Osteocyte (in vitro differentiated cells): ENCODE data around the gene ANO2. TPM values are rescaled to one million over a fixed set of nuclear protein-coding genes. Genes with fewer than 3 reads are reported as not detected.

Experiments
- DNase-seq: peaks from one replicate; pipeline ENCODE4 v3.0.0; 2021; ENCODE audit warnings: mixed read lengths; ENCODE audit not compliant: unreplicated experiment; ENCODE audit errors: extremely low spot score
- H3K27ac Mint-ChIP-seq: one replicate; pipeline ENCODE4 v1.8.0; 2021; ENCODE audit warnings: mild to moderate bottlenecking, mixed read lengths; ENCODE audit not compliant: unreplicated experiment
- H3K27me3 Mint-ChIP-seq: one replicate; pipeline ENCODE4 v1.8.0; 2021; ENCODE audit warnings: mixed read lengths; ENCODE audit not compliant: unreplicated experiment
- H3K36me3 Mint-ChIP-seq: one replicate; pipeline ENCODE4 v1.8.0; 2021; ENCODE audit warnings: mixed read lengths; ENCODE audit not compliant: unreplicated experiment
- H3K4me1 Mint-ChIP-seq: one replicate; pipeline ENCODE4 v1.8.0; 2021; ENCODE audit warnings: mixed read lengths; ENCODE audit not compliant: unreplicated experiment
- H3K4me3 Mint-ChIP-seq: one replicate; pipeline ENCODE4 v1.8.0; 2021; ENCODE audit warnings: mild to moderate bottlenecking, moderate library complexity, mixed read lengths; ENCODE audit not compliant: unreplicated experiment
- H3K9me3 Mint-ChIP-seq: one replicate; pipeline ENCODE4 v1.8.0; 2021; ENCODE audit warnings: mixed read lengths; ENCODE audit not compliant: unreplicated experiment
- CTCF ChIP-seq: fragments of 200-600 bp; sonication (generic); IDR thresholded peaks from 2 replicates; pipeline ENCODE4 v1.5.0; 2021; ENCODE audit warnings: antibody characterized with exemption, mild to moderate bottlenecking, moderate library complexity
- total RNA-seq: library from RNA; stranded (reverse); gene quantifications from 2 replicates; pipeline ENCODE4 v1.2.1, GENCODE V29; 2021

ANO2 gene
- total RNA-seq, 1 donor from 2014 or later = 0.59 TPM

GRCh38 chr12:5865397-5865796 lies 79.7 kb downstream of the ANO2 start:
- no peak for DNase-seq
- Mint-ChIP-seq H3K9me3 (no peaks in the 10 kb centered on the region), H3K36me3 (no peaks in the 10 kb centered on the region), H3K4me1 (no peaks in the 10 kb centered on the region), H3K4me3 (no peak overlapping the region), H3K27me3 (no peaks in the 10 kb centered on the region), H3K27ac (no peak overlapping the region)
- TF ChIP-seq CTCF = no peak

GRCh38 chr12:5864972-5865371 lies 80.1 kb downstream of the ANO2 start:
- Mint-ChIP-seq H3K27me3 (peaks cover 3% of the 10 kb centered on the region), H3K36me3 (no peaks in the 10 kb centered on the region), H3K9me3 (no peaks in the 10 kb centered on the region), H3K4me3 (no peak overlapping the region), H3K4me1 (no peaks in the 10 kb centered on the region), H3K27ac (no peak overlapping the region)
- no peak for DNase-seq
- no peak for TF ChIP-seq CTCF

GRCh38 chr12:5864301-5864700 lies 80.8 kb downstream of the ANO2 start:
- Mint-ChIP-seq H3K36me3 (no peaks in the 10 kb centered on the region), H3K9me3 (no peaks in the 10 kb centered on the region), H3K4me3 (no peak overlapping the region), H3K4me1 (no peaks in the 10 kb centered on the region), H3K27me3 (peaks cover 7% of the 10 kb centered on the region), H3K27ac (no peak overlapping the region)
- TF ChIP-seq CTCF = no peak
- DNase-seq = no peak

GRCh38 chr12:5861416-5861815 lies 83.6 kb downstream of the ANO2 start:
- Mint-ChIP-seq H3K9me3 (no peaks in the 10 kb centered on the region), H3K36me3 (no peaks in the 10 kb centered on the region), H3K4me1 (peaks cover 6% of the 10 kb centered on the region), H3K4me3 (no peak overlapping the region), H3K27me3 (peaks cover 28% of the 10 kb centered on the region), H3K27ac (no peak overlapping the region)
- no peak for DNase-seq
- TF ChIP-seq CTCF = no peak

- peaks cover 53% of the 10 kb centered on the region for H3K27me3 Mint-ChIP-seq
- H3K4me1 Mint-ChIP-seq = peaks cover 11% of the 10 kb centered on the region
- H3K27ac Mint-ChIP-seq = no peak overlapping the region
- H3K9me3 Mint-ChIP-seq = no peaks in the 10 kb centered on the region
- no peaks in the 10 kb centered on the region for H3K36me3 Mint-ChIP-seq
- DNase-seq = no peak
- TF ChIP-seq CTCF = no peak
- no peak overlapping the region for H3K4me3 Mint-ChIP-seq
These were observed 88.4 kb downstream of the ANO2 start for GRCh38 chr12:5856692-5857091.
